CD4-positive, alpha-beta T cell treated with Interferon alpha-2 for 1 hour (primary cell): ENCODE results near the gene TMTC3.

Experiments used
- DNase-seq, 2 donors: peaks; one replicate each; pipeline ENCODE4 v3.0.0-alpha.2; 2020 to 2022

TMTC3 gene

DNA sequence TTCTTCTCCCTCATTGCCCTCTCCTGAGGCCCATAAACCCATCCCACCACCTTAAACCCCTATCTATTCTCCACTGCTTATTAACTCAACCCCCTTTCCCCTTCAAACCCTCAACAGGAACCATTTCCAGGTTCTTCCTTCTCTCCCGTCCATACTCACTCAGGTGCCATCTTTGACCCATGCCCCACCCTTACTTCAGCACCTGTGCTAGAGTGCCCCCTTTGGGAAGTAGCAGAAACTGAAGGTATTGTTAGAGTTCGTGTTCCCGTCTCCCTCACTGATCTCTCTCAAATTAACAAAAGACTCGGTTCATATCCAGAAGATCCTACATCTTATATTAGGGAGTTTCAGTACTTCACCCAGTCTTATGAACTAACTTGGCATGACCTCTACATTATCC, 86.6 kb downstream of the TMTC3 start:
- DNase-seq, result no peak

- no peak for DNase-seq
These were observed 88.2 kb downstream of the TMTC3 start for GRCh38 chr12:88230271-88230670.

- DNase-seq, result no peak
These were observed 93.2 kb downstream of the TMTC3 start for GRCh38 chr12:88235183-88235833.

DNA sequence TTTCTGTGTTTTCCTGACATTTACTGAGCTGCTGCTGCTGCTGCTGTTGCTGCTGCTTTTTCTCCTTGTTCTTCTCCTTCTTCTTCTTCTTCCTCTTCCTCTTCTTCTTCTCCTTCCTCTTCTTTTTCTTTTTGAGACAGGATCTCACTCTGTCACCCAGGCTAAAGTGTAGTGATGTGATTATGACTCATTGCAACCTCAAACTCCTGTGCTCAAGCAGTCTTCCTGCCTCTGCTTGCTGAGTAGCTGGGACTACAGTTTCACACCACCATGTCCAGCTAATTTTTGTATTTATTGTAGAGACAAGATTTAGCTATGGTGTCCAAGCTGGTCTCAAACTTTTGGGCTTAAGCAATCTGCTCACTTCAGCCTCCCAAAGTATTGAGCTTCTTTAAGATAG, 95.8 kb downstream of the TMTC3 start:
- no peak for DNase-seq

DNA sequence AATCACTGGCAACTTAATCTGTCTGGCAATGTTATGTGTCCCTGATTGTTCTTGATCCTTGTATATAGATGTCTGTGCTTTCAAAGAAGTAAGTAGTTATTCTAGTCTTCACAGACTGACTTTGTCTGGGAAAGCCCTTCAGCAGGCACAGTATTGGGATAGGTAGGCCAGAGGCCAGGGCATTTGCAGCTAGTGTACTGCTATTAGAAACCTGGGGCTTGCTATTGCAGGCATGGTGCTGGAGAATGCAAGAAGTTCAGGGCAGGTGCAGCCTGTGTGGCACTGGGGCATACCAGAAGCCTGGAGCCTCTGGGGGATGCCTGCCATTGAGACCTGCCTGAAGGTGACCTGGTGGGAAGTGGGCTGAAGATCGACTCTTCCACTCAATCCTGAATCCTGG, 96.3 kb downstream of the TMTC3 start:
- DNase-seq, result no peak

DNA sequence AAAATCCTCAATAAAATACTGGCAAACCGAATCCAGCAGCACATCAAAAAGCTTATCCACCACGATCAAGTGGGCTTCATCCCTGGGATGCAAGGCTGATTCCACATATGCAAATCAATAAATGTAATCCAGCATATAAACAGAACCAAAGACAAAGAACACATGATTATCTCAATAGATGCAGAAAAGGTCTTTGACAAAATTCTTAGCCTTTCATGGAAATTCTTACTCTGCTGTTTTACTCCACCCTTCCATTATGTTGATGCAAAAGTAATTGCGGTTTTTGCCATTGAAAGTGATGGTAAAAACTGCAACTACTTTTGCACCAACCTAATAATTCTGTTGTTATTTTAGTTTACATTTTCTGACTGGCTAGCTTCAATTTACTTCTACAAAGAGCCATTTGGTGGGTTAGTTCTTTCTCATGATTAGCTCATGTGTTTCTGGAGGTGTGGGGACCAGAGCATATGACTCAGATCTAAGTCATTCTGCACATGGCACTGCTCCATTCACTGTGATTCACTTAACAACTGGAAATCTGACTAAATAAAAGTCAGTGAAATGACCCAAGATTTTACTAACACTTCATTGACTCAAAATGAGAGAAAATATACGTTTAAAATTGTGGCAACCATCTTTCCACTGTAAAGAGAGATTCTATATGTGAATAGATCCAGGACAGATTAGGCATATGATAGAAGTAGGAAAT, 99.9 kb downstream of the TMTC3 start:
- DNase-seq, result no peak

DNA sequence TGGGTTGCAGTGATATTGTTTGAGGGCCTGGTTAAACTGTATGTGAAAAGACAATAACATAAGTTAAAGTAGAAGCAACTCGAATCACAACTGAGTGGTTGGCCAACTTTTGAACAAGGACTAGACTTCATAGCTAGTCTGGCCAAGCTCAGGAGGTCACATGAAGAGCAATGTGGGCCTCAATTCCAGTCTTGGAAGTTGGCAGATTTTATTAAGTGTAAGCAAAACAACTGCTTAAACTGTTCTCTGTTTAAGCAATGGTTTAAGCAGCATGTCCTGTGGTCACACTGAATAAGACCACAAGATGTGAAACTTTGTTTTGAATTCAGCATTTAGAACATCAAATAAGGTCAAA, 100.4 kb downstream of the TMTC3 start:
- no peak for DNase-seq

DNA sequence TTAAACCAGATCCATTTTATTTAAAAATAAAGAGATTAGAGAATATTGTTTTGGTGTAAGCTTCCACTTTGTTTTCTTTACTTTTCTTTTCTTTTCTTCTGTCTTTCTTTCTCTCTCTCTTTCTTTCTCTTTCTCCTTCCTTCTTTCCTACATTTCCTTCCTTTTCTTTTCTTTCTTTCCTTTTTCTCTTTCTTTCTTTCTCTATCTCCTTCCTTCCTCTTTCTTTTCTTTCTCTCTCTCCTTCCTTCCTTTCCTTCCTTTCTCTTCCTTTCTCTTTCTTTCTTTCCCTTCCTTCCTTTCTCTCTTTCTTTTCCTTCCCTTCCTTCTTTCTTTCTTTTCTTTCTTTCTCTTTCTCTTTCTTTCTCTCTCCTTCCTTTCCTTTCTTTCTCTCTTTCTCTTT, 100.8 kb downstream of the TMTC3 start:
- no peak for DNase-seq

- DNase-seq, result no peak
These were observed 101.9 kb downstream of the TMTC3 start for GRCh38 chr12:88243982-88244381.

GRCh38 chr12:88245905-88246304, 103.8 kb downstream of the TMTC3 start:
- no peak for DNase-seq

- DNase-seq, result no peak
These were observed 105.1 kb downstream of the TMTC3 start for GRCh38 chr12:88247241-88247643.

DNA sequence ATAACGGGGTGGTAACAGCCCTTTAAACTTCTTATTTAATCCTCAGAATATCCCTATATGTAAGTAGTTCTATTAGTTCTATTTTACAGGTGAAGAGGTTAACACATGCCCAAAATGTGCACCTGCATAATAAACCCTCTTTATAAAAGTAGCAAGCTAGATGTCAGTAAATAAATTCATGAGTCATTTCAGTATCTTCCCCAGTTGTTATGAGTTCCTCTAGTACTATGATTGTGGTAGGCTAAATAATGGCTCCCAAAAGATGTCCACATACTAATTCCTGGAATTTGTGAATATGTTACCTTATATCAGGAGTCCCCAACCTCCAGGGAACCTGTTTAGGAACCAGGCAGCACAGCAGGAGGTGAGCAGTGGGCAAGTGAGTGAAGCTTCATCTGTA, 106.5 kb downstream of the TMTC3 start:
- no peak for DNase-seq
